Right ventricle myocardium inferior (tissue), 1 donor: Measurements from ENCODE around the gene ARHGAP24. TPM values are rescaled to one million over a fixed set of nuclear protein-coding genes. Genes with fewer than 3 reads are reported as not detected.

ENCODE experiments used
- ATAC-seq: fragments of 200-7000 bp; cut with Tn5 transposase; one replicate; pipeline ENCODE4 v1.9.1; 2020; ENCODE audit warnings: mild to moderate bottlenecking, moderate library complexity
- DNase-seq: peaks from one replicate; pipeline ENCODE4 v3.0.0; 2021; ENCODE audit errors: missing footprints
- intact Hi-C: fragments of 100-400 bp; cut with DNase I; formaldehyde crosslinking; loops from one replicate; pipeline ENCODE4 v1.11.0; 2022
- total RNA-seq: library from RNA; stranded (reverse); fragmentation: NEBNext Ultra II Directional; extraction: Animal tissue kit (Norgen Biotek cat#: 25700); gene quantifications from one replicate; pipeline ENCODE4 v1.2.1, GENCODE V29; 2021
- donor health status: DM: no; HTN: yes; CAD: no; lungs with severe emphysema.

ARHGAP24 gene
- total RNA-seq, 1 donor from 2014 or later: 10.6 TPM

GRCh38 chr4:85672116-85672515 is 197.2 kb downstream of the ARHGAP24 start:
- DNase-seq (no peak), ATAC-seq (peak; percentile 59)
- intact Hi-C loops: no loop called here

- intact Hi-C loops: no loop called here
- no peak for DNase-seq
- no peak for ATAC-seq
These were observed 198.0 kb downstream of the ARHGAP24 start for GRCh38 chr4:85672959-85673358.

- no peak for DNase-seq
- intact Hi-C loops: no loop called here
- no peak for ATAC-seq
These were observed 198.6 kb downstream of the ARHGAP24 start for GRCh38 chr4:85673540-85673939.

DNA sequence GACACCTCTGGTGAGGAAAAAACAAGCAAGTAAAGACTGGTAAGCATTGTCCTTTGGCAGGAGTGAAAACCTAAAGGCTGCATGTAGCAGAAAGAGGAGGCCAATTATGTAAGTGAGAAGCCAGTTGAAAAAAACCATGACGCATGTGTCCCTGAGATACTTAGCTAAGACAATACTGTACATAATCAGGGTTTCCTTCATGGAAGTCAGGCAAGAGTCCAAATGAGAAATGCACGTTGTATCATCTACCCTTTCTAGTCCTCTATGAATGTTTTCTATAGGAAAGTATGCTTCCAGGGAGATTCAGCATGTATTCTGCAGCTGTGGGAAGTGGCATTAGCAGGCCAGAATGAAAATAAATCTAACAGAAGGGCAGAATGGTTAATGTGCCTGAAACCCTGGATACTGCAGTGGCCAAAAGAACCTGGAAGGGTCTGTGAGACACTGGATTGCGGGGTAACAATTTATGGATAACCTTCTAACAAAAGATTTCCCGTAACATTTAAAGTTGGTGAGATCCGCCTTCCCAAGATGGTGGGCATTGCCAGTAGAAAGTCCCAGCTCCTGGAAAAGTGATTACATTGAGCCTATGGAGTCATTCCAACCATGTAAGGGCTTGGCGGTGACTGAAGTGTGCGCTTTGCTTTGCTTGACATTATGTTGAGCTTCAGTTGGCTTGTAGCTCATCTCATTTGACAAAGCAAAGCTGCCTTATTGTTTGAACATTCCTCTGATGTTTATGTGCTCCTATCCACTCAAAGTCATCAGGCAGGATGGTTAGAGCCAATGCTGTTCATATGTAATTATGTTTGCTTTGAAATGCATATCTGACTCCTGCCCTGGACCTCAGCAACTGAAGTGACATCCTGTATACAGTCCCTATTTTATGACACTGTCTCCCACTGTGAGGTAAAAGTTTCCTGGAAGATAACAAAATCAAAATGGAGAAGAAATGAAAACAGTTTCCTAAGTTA is 200.4 kb downstream of the ARHGAP24 start:
- intact Hi-C loops: no loop called here
- no peak for DNase-seq
- no peak for ATAC-seq

DNA sequence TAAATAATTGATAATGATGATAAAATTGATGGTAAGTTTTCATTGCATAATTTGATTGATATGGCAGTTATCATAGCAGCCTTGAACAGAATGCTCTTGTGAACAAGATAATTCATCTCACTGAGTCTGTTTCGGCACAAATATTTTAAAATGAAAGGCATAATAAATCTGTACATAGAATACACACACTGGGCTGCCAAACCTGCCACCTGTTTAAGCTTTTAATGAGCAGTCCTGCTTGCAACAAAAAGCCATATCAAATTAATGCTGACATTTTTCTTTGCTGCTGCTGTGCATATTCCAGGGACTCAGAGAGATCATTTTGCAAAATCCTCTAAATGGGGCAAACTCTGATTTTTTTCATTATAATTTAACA is 201.1 kb downstream of the ARHGAP24 start:
- no peak for ATAC-seq
- intact Hi-C loops: no loop called here

DNA sequence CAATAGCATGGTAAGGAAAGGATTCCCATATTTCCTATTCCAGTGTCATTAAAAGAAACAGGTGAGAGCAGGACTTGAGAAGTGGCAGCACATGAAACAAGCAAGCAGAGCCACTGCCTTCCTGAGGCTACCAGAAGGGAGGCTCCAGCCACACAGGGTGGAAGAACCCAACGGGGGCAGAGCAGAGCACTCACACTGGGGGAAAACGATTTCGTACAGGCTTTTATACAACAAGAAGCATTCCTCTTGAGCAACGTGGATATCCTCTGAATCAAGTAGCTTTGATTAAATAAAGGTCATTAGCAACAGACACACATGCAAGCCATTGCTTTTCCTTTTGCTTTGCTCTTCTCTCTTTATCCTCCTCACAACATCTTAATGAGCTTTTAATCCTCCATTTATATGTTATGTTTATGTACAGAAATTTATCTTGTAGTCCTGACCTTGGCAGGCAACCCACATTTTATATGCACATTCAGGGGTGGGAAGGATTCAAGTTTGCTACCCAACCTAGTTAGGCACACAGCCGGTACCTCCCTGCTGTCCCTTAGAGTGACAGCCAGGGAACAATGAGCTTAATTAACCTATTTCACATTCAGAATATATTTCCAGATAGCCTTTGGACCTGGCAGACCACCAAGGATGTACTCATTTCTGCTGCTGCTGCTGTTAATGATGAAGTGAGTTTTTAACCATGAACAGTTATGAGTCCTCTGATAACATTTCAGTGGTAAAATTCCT is 202.1 kb downstream of the ARHGAP24 start:
- no peak for ATAC-seq

More for the DNA sequence above, 201.1 kb downstream of the ARHGAP24 start:
- no peak for DNase-seq

DNA sequence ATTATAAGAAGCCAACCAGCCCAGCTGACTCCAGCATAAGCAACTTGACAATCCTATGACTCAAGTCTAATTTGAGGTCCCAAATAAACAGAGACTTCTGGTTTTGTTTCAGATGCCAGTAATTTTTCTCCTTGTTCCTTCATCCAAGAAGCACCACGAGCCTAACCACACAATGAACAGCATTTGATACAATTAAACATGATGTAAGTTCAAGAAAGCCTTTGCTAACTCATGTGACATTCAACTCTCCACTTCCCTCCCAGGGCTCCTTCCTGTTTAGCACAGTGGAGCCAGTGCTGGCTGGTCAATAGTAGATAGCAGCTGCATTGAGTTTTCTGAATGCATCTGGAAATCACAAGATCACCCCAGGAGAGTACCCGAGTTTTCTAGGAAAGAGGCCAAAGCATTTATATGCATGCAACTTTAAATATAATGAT is 206.3 kb downstream of the ARHGAP24 start:
- intact Hi-C loops: no loop called here
- ATAC-seq (peak; percentile 84), DNase-seq (peak; percentile 48)

More for the DNA sequence above, 202.1 kb downstream of the ARHGAP24 start:
- intact Hi-C loops: no loop called here
- DNase-seq: no peak

DNA sequence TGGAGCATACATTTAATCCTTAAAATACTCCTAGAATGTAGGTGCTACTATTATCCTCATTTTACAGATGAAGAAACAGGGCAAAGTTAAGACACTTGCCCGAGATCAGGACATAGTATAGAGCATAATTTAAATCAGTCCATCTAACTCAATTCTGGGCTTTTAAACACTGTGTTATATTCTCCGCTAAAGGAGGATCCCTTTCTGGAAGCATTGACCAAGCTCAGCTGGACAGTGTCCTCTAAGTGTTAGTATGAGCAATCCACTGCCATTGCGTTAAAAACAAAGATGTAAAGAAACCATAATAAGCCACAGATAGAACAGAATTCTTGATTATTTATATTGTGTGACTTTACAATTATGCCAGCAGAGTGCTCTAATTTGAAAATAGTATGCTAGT is 207.0 kb downstream of the ARHGAP24 start:
- intact Hi-C loops: no loop called here
- no peak for ATAC-seq
- no peak for DNase-seq

GRCh38 chr4:85682391-85682790 is 207.4 kb downstream of the ARHGAP24 start:
- DNase-seq (no peak), ATAC-seq (no peak)
- intact Hi-C loops: no loop called here

DNA sequence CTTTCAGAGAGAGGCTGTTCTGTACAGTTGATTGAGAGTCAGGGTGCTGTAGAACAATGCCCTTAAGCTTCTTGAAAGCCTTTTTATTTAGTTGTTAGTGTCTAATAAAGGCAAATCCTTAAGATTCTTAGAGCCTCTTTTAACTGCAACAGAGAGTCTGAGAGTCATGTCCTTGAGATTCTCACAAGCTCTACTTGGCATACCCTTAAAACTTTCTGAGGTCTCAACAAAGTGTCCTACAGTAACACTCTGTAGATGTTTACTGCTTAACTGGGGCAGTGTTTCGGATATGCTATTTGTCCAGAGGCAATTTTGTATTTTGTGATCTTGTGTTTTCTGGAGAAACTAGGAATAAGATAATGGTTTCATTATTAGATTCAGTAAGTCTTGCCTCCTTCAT is 209.7 kb downstream of the ARHGAP24 start:
- intact Hi-C loops: no loop called here
- DNase-seq (no peak), ATAC-seq (no peak)

DNA sequence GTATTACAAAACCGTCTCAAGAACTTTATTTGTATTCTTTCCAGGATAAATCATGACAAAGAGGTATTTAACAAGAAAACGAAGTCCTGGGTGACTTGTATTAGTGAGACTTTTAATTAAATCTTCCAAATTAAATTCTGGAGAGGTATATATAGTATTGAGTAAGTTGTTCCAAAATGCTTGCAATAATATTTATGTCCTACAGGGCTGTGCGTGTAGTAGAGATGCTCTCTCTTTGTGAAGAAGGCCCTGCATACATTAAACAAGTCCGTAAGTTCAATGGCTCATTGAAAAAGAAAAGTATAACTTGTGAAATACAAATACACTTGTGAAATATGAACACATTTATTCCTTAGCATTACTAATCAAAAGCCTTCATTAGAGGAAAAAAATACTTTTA is 211.4 kb downstream of the ARHGAP24 start:
- DNase-seq (no peak), ATAC-seq (no peak)
- intact Hi-C loops: no loop called here

GRCh38 chr4:85688055-85688740 is 213.2 kb downstream of the ARHGAP24 start:
- ATAC-seq (no peak), DNase-seq (no peak)
- intact Hi-C loops: no loop called here

GRCh38 chr4:85696661-85697060 is 221.7 kb downstream of the ARHGAP24 start:
- intact Hi-C loops: no loop called here

DNA sequence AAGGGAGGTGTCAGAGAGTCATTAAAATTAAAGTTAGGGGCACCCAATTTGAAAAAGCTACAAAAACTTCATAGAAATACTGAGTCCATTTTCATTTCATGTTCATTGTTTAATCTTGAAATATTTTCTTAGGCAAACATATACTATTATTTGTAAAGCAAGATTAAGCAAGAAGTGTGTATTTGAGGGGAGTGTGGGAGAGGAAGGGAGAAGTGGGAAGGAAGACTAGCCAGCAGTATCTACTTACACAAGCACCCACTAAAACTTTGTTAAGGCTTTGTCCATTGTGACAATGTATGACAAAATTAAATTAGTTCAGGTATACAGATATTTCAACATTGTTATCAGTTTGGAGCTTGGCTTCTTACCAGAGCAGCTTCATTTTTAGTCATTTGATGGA is 222.9 kb downstream of the ARHGAP24 start:
- DNase-seq: no peak
- intact Hi-C loops: no loop called here
- no peak for ATAC-seq

More at GRCh38 chr4:85696661-85697060, 221.7 kb downstream of the ARHGAP24 start:
- no peak for ATAC-seq
- DNase-seq: no peak

DNA sequence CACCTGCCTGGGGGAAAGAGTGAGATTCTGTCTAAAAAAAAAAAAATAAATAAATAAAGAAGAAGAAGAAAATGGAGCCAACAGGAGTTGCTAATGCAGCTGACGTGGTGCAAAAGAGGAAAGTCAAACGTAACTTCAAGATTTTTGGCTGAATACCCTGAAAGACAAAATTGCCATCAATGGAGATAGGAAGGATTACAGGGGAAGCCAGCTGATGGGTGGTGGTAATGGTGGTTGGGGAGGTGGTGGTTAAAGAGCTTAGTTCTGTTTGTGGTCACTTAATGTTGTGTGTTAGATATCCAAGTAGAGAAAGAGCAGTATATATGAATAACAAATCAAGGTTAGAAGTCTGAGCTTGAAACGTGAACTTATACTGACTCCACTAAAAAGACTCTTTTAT is 225.4 kb downstream of the ARHGAP24 start:
- intact Hi-C loops: no loop called here
- no peak for ATAC-seq
- DNase-seq: no peak

GRCh38 chr4:85701861-85702321 is 226.9 kb downstream of the ARHGAP24 start:
- ATAC-seq (peak; percentile 64), DNase-seq (no peak)
- intact Hi-C loops: no loop called here

DNA sequence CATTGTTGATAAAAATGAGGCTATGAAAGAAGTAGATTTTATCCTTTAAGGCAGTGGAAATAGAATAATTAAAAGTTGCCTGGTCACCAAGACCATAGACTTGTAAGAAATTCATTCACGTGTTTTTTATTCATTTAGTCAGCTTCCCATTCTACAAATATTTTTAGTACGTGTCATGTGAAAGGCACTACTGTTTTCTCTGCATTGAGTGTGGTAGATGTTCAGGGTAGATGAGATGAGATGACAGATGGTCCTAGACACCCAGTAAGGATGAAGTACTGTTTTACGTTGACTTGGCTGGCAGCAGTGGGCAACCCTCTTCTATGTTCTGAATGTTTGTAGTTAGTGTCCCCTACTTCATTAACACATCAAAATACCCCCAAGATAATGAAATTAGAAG is 228.1 kb downstream of the ARHGAP24 start:
- no peak for ATAC-seq
- DNase-seq: no peak
- intact Hi-C loops: no loop called here

DNA sequence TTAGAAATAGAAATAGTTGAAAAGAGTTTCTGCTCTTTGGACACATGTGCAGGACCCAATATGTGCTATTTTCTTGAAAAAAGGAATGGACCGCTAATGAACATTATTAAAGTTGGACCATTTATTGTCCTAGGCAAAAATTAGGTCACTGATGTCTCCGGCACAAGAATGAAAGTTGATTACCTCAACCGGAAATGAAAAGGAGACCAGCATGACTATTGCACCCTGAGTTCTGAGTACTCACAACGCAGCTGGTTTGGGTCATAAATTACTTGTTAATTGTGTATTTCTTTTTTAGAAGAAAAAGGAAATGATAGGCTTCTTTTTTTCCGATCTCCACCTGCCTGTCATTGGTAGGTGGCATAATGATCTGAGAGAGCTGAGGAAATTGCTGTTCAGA is 232.7 kb downstream of the ARHGAP24 start:
- no peak for DNase-seq
- ATAC-seq: no peak
- intact Hi-C loops: no loop called here

- intact Hi-C loops: no loop called here
- DNase-seq (no peak), ATAC-seq (no peak)
These were observed 233.5 kb downstream of the ARHGAP24 start for GRCh38 chr4:85708468-85708867.
